GM18868 (cell line): ENCODE results near the gene GNG7.
"Not testable (repeated sequence)": the region's sequence is repeated elsewhere in the genome, so short reads cannot be mapped to it uniquely, and the experiment has no call there.

ENCODE experiments used
- ATAC-seq: cut with Tn5 transposase; IDR thresholded peaks from one replicate; pipeline ENCODE4 v1.9.1; 2021; ENCODE audit warnings: mild to moderate bottlenecking, moderate library complexity; ENCODE audit not compliant: unreplicated experiment

GNG7 gene

GRCh38 chr19:2678044-2678671 is 24.3 kb downstream of the GNG7 start:
- ATAC-seq, result peak; percentile 54

- no peak for ATAC-seq
Measured at GRCh38 chr19:2676823-2677222, 25.7 kb downstream of the GNG7 start.

- ATAC-seq, result no peak
Measured at GRCh38 chr19:2675892-2676291, 26.6 kb downstream of the GNG7 start.

DNA sequence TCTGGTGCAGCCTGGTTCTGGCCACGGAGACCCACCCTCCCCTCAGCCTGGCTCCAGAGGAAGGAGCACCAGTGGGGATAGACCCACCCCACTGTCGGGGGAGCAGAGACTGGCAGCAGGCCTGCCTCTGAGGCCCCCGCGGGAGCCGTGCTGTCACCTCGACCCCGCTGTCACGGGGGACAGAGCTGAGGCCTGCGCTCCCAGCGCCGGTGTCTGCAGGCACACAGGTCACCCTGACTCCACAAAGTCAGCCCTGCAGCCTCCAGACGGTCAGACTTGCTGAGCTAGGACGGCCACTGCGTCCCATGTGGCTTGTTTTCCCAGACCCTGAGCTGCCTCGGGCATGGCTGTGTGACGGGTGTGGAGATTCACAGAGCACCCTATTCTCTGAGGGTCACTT is 32.3 kb downstream of the GNG7 start:
- ATAC-seq, result no peak

DNA sequence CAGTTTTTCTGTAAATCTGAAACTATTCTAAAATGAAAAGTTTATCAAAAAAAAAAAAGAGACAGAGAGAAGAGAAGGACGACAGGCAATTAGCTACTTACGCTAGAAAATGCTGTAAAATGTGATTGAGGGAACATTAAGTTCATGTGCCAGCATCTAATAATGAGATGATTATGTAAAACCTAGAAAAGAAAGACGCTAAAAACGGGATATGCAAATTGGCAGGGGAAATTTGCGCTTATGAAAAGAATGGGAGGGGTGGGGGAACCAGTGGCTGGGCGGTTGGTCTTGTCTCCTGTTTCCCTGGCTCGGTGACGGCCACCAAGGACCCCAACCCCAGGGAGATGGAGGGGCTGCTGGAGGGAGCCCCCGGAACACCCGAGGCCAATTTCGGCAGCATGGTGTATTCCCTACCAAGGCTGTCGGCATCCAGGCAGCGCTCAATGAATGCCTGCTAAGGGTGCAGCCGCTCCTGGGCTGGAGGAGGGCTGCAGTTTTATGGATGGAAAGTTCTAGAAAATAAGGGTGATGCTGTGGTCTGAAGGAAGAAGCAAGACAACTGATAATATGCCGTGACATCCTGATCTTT is 34.2 kb downstream of the GNG7 start:
- no peak for ATAC-seq

- not testable (repeated sequence) for ATAC-seq
Measured at GRCh38 chr19:2667349-2667748, 35.1 kb downstream of the GNG7 start.

- ATAC-seq, result no peak
Measured at GRCh38 chr19:2666344-2666994, 36.0 kb downstream of the GNG7 start.

- no peak for ATAC-seq
Measured at GRCh38 chr19:2665103-2665502, 37.4 kb downstream of the GNG7 start.

DNA sequence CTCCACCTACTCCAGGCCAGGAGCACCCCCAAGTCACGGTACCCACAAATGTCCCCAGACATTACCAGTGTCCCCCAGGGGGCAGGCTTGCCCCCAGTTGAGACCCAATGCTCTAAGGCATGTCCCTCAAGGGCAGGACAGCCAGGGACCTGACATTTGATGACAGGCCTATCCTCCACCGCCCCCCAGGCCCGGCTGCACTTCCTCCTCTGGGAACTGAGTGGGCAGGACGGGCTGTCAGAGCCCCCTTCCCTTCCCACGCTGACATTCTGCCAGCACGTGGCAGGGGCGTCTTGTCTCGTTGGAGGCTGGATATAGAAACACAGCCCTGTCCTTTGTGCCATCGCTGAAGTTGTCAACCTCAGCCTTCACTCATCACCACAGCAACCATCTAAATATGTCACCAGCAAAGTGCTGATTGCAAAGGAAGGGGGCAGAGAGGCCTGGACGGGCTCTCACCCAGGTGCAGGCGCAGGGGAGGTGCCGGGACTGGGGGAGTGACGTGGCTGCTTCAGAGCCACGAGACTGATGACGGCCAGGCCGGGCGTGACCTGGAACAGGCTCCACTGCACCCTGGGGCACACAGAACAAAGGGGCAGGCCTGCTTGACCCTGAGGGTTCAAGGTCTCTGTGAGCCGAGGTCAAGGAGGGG is 38.4 kb downstream of the GNG7 start:
- peak; percentile 50 for ATAC-seq

DNA sequence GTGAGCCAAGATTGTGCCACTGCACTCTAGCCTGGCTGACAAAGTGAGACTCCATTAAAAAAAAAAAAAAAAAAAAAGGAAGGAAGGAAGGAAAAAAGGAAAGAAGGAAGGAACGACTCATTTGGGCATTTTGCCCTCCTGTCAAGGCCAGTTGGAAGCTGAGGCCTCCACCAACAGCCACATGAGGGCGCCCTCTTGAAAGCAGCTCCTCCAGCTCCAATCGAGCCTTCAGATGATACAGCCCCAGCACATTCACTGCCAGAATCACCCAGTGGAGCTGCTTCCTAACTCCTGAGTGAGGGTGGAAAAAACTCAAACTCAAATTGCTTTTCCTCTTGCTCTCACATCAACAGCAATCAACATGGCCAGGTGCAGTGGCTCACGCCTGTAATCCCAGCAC is 40.9 kb downstream of the GNG7 start:
- no peak for ATAC-seq

GRCh38 chr19:2659856-2660432 is 42.5 kb downstream of the GNG7 start:
- ATAC-seq, result no peak

GRCh38 chr19:2656533-2656932 is 46.0 kb downstream of the GNG7 start:
- ATAC-seq, result no peak

GRCh38 chr19:2653710-2654707 is 48.5 kb downstream of the GNG7 start:
- ATAC-seq, result no peak

- ATAC-seq, result no peak
Measured at GRCh38 chr19:2653218-2653617, 49.3 kb downstream of the GNG7 start.

DNA sequence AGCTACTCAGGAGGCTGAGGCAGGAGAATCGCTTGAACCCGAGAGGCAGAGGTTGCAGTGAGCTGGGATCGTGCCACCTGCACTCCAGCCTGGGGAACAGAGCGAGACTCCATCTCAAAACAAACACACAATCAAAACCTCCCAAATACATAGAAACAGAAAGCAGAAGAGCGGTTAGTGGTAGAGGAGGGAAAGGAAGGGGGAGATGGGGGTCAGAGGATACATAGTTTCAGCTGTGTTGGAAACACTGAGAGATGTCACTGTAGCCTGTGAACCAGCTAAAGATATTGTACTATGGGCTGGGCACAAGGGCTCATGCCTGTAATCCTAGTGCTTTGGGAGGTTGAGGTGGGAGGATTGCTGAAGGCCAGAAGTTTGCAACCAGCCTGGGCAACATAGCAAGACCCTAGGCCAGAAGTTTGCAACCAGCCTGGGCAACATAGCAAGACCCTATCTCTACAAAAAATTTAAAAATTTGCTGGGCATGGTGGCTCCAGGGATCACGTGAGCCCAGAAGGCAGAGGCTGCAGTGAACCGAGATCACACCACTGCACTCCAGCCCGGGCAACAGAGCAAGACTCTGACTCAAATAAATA is 49.9 kb downstream of the GNG7 start:
- no peak for ATAC-seq

- ATAC-seq, result not testable (repeated sequence)
Measured at GRCh38 chr19:2651002-2651733, 51.3 kb downstream of the GNG7 start.

DNA sequence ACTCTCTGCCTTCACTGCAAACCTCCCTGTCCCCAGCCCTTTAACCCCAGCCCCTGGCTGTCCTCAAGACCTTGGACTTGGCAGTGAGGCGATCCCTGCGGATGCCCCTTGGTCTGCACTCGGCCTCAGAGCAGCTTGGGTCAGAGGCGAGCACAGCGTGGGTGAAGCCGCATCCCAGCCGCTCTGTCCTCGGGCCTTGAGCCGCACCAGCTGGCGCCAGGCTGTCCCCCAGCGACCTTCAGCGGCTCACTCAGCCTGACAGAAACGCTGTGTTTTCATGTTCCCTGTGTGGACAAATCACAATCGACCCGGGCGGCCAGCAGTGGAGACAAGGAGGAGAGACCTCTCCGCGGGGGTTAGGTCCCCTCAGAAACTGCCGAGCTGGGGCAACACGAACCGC is 52.0 kb downstream of the GNG7 start:
- ATAC-seq, result no peak

DNA sequence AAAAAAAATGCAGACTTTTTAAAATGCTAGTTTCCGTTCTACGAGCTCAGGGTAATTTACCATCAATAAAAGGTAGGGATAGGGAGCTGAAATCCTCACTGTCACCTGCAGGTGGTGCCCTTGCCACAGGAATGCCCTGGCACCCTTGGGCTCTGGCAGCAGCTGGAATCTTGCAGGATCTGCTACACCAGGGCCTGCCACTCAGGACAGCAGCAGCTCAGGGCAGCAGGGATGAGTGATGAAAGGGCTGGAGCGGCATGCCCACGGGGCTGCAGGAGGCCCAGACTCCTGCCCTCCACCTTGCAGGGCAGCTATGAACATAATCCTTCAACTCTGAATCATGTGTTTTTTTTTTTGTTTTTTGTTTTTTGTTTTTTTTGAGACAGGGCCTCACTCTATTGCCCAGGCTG is 54.0 kb downstream of the GNG7 start:
- ATAC-seq, result no peak

DNA sequence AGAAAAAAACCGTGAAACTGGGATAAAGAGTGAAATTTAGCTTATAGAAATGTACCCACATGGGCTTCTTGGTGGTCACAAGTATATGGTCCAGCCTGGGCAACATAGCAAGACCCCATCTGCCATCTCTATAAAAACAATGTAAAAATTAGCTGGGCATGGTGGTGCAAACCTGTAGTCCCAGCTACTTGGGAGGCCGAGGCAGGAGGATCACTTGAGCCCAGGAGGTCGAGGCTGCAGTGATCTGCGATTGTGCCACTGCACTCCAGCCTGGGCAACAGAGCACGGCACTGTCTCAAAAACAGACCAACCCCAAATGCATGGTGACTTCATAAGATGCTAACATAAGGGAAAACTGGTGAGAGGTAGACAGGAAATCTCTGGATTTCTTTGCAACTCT is 54.4 kb downstream of the GNG7 start:
- ATAC-seq, result no peak
